IPS DF 19.7 (cell line): ENCODE results near the gene UGT1A7.

Experiments
- DNase-seq: peaks from one replicate; pipeline ENCODE4 v3.0.0-alpha.2; 2013; ENCODE audit warnings: low read depth, low spot score

Gene UGT1A7

GRCh38 chr2:233761040-233761769, 79.5 kb downstream of the UGT1A7 start:
- DNase-seq = no peak

- DNase-seq = no peak
Measured at GRCh38 chr2:233764264-233764663, 82.6 kb downstream of the UGT1A7 start.

GRCh38 chr2:233764761-233765160, 83.1 kb downstream of the UGT1A7 start:
- no peak for DNase-seq

- DNase-seq = no peak
Measured at GRCh38 chr2:233766416-233766815, 84.7 kb downstream of the UGT1A7 start.

GRCh38 chr2:233768076-233768475, 86.4 kb downstream of the UGT1A7 start:
- peak; percentile 5 for DNase-seq

GRCh38 chr2:233769260-233769659, 87.6 kb downstream of the UGT1A7 start:
- no peak for DNase-seq

- no peak for DNase-seq
Measured at GRCh38 chr2:233772153-233772552, 90.5 kb downstream of the UGT1A7 start.

- no peak for DNase-seq
Measured at GRCh38 chr2:233772583-233772982, 90.9 kb downstream of the UGT1A7 start.

- DNase-seq = no peak
Measured at GRCh38 chr2:233773854-233774253, 92.2 kb downstream of the UGT1A7 start.

- DNase-seq = no peak
Measured at GRCh38 chr2:233775414-233775813, 93.7 kb downstream of the UGT1A7 start.

GRCh38 chr2:233778030-233778429, 96.3 kb downstream of the UGT1A7 start, which contains the start of gene MROH2A:
TSS of gene MROH2A (plus strand) at chr2:233778330. CDS start at chr2:233779359, 1,029 bp downstream.
- DNase-seq = no peak

- DNase-seq = no peak
Measured at GRCh38 chr2:233779722-233780121, 98.0 kb downstream of the UGT1A7 start.

GRCh38 chr2:233780771-233781170, 99.1 kb downstream of the UGT1A7 start:
- no peak for DNase-seq

- no peak for DNase-seq
Measured at GRCh38 chr2:233789554-233789953, 107.9 kb downstream of the UGT1A7 start.

- DNase-seq = no peak
Measured at GRCh38 chr2:233791151-233791882, 109.6 kb downstream of the UGT1A7 start.

- DNase-seq = no peak
Measured at GRCh38 chr2:233791883-233792329, 110.2 kb downstream of the UGT1A7 start.

- DNase-seq = no peak
Measured at GRCh38 chr2:233792720-233793119, 111.0 kb downstream of the UGT1A7 start.

GRCh38 chr2:233793465-233794127, 111.9 kb downstream of the UGT1A7 start:
- no peak for DNase-seq

- DNase-seq = no peak
Measured at GRCh38 chr2:233794128-233794658, 112.5 kb downstream of the UGT1A7 start.

- no peak for DNase-seq
Measured at GRCh38 chr2:233795735-233796171, 114.1 kb downstream of the UGT1A7 start.

- no peak for DNase-seq
Measured at GRCh38 chr2:233796254-233796653, 114.6 kb downstream of the UGT1A7 start.
